GM21381 (cell line): ENCODE data around the gene ZNF20.
"Not testable (repeated sequence)": the region's sequence is repeated elsewhere in the genome, so short reads cannot be mapped to it uniquely, and the experiment has no call there.

Source experiments
- ATAC-seq: cut with Tn5 transposase; IDR thresholded peaks from one replicate; pipeline ENCODE4 v1.9.1; 2021; ENCODE audit warnings: mild to moderate bottlenecking, moderate library complexity; ENCODE audit not compliant: unreplicated experiment

ZNF20 gene

DNA sequence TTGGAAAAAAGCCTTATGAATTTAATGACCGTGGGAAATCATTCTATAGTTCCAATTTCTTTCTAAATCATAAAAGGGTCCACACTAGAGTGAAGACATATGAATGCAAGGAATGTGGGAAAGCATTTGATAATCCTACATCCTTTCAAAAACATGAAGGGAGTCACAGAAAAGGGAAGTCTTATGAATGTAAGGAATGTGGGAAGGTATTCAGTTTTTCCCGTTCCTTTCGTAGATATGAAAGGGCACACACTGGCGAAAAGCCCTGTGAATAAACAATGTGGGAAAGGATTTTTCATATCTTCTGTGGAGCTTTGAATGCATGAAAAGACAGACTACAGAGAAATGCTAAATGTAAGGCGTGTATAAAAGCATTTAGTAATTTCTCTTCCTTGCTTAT lies 27.0 kb downstream of the ZNF20 start:
- no peak for ATAC-seq

GRCh38 chr19:12112701-12113100 lies 27.4 kb downstream of the ZNF20 start:
- no peak for ATAC-seq

- ATAC-seq: no peak
Observed at GRCh38 chr19:12111943-12112637, 28.1 kb downstream of the ZNF20 start.

DNA sequence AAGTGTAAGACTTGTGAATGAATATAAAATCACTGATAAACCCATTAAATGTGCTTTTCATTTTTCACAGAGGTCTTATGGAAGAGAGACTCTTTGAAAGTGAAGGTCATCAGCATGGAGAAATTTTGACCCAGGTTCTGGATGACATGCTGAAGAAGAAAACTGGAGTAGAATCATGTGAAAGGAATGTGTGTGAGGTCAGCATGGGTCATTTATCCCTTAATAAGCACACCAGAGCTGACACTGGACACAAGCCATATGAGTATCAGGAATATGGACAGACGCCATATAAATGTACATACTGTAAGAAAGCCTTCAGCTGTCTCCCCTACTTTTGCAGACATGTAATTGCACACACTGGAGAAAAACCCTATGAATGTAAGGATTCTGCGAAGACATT lies 29.0 kb downstream of the ZNF20 start:
- ATAC-seq: no peak

- ATAC-seq: not testable (repeated sequence)
Observed at GRCh38 chr19:12103909-12104308, 36.2 kb downstream of the ZNF20 start.

DNA sequence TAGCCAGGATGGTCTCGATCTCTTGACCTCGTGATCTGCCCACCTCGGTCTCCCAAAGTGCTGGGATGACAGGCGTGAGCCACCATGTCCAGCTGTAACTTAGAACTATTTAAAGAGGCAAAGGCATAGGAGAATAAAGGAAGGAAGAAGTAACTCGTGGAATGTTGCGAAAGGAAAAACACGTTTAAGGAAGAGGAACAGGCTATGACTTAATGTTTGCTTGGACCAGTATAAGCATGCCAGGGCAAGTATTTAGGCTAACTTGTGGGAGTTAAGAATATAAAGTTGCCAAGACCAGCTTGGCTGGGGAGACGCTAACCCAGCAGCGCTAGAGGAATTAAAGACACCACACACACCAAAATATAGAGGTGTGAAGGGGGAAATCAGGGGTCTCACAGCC lies 42.1 kb downstream of the ZNF20 start:
- ATAC-seq: no peak

GRCh38 chr19:12095111-12095790 lies 44.9 kb downstream of the ZNF20 start:
- ATAC-seq: no peak

DNA sequence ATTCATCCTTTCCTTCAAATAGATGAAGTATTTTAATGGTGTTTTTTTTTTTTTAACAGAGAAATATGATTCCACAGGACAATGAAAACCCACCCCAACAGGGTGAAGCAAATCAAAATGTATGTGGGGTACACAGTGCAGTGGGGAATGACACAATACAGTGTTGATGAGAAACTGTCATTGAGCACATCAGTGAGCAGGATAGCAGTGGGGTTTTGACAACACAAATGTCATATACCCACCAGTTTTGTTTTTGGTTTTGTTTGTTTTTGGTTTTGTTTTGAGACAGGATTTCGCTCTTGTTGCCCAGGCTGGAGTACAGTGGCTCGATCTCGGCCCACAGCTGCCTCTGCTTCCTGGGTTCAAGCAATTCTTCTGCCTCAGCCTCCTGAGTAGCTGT lies 46.4 kb downstream of the ZNF20 start:
- ATAC-seq: no peak

DNA sequence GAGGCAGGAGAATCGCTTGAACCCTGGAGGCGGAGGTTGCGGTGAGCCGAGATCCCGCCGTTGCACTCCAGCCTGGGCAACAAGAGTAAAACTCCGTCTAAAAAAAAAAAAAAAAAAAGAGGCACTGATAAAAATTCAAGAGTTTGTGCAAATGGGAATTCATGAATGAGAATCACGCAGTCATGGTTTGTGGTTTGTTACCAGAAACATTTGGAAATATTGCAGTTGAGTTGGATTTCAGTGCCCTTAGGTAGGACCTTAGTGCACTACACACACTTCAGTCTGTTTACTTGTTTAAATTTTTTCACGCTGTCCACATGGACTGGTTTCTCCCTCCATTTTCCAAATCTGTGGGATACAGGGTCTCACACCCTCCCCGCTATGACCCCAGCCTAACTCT lies 47.2 kb downstream of the ZNF20 start:
- no peak for ATAC-seq

DNA sequence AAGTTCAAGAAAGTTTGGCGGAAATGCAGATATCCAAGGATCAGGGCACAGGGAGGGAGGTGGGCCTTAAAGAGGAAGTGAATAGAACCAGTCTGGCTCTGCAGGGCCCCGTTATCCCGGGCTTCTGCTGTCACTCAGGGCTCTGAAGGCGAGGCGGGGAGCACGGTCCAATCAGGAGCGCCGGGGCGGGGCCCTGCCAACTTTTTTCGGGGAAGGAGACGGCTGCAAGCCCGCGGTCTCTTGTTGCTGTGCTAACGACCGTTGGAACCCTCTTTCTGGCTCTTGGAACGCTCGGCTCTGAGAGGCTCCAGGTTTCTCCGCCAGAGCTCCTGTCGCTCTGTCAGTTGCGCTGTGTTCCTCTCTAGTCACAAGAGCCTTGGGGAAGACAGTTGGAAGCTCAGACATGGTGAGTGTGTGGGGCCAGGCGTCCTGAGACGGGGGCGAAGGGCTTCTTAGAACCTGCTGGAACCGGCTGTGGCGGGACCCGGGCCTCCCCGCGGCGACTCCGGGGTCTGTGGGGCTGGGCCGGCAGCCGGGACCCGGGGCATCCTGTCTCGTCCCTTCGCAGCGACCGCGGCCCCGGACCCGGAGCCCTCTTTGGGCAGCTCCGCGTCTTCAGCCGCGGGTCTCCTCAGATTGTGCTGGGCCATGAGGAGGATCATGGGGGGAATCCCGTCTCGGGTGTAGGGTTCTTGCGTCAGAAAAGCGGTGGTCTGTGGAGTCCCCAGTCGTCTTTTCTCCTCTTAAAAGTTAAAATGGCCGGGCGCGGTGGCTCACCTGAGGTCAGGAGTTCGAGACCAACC lies 47.9 kb downstream of the ZNF20 start:
- ATAC-seq: peak; percentile 61

DNA sequence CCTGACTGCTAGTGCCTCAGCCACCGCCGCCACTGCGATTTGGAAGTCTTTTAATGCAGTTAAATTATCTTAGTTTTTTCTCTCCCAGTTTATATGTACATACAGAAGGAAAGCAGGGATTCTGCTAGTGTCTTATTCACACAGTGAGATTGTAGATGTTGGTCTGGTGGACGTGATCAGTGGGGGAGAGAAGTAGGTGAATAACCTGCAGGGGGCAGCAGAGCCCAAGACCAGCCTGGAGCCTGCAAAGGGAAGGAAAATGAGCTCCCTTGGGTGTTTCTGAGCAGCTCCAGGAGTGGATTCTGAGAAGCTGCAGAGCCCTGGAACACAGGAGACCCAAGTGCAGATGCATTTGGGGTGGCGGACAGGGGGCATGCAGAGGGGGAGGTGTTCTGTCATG lies 49.3 kb downstream of the ZNF20 start:
- no peak for ATAC-seq

GRCh38 chr19:12085074-12085818 lies 54.9 kb downstream of the ZNF20 start:
- ATAC-seq: no peak

GRCh38 chr19:12083336-12083735 lies 56.8 kb downstream of the ZNF20 start:
- ATAC-seq: not testable (repeated sequence)
